ENCODE results near the gene PCSK6.

Gene PCSK6

DNA sequence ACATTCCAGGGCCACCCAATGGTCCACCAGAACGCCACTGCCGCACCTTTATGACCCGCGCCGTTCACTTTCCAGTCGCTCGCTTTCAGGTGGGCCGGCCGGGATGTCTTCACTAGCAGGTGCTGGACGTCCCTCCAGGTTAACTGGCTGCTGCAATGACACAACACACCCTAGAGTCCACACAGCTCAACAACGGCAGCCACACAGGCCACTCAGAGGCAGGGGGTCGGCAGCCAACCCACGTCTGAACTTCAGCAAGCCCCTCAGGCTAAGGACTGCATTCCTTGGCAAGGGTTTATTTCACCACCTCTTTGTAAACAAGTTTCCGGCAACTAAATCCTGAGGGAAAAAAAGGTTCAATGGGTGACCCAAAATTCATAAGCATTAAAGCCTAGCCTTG, 105.2 kb downstream of the PCSK6 start:
- Histone ChIP-seq H3K27ac (no peak overlapping the region), H3K4me3 (no peak overlapping the region)
- DNase-seq (ENCODE audit: low spot score) = no peak
- no peak for TF ChIP-seq CTCF (IDR thresholded peaks at IDR 0.05)

- H3K27ac ChIP-seq = no peak overlapping the region
- no peak for TF ChIP-seq CTCF (IDR thresholded peaks at IDR 0.05)
- H3K4me3 ChIP-seq = no peak overlapping the region
- DNase-seq (ENCODE audit: low spot score) = no peak
These were observed 107.0 kb downstream of the PCSK6 start for GRCh38 chr15:101382544-101382943.

DNA sequence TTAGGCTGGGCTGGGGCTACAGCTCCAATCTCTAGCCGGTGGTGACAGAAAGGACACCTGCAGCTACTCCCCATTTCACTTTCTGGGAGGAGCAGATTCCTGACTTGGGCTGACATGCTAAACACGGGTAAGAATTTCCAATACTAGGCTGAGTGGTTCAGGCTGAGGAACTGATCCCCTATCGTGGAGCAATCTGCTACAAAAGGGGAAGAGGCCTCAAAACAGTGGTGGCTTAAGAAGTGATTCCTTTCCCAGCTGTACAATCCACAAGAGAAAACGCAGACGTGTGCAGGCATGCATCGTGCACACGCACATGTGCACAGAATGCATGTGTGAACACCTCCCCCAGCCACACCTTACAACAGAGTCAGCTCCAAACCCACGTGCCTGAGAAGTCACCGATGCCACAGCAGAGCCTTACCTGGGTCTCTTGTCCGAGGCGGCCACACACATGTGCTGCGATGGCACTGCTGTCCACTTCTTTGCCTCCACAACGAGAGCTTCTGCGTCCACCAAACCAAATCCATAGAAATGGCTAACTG, 107.8 kb downstream of the PCSK6 start:
- no peak for TF ChIP-seq CTCF (IDR thresholded peaks at IDR 0.05)
- DNase-seq (ENCODE audit: low spot score) = no peak
- H3K4me3 ChIP-seq = no peak overlapping the region
- no peak overlapping the region for H3K27ac ChIP-seq

- H3K4me3 ChIP-seq = no peak overlapping the region
- DNase-seq (ENCODE audit: low spot score) = no peak
- TF ChIP-seq CTCF (IDR thresholded peaks at IDR 0.05) = no peak
- no peak overlapping the region for H3K27ac ChIP-seq
These were observed 109.4 kb downstream of the PCSK6 start for GRCh38 chr15:101380146-101380545.

DNA sequence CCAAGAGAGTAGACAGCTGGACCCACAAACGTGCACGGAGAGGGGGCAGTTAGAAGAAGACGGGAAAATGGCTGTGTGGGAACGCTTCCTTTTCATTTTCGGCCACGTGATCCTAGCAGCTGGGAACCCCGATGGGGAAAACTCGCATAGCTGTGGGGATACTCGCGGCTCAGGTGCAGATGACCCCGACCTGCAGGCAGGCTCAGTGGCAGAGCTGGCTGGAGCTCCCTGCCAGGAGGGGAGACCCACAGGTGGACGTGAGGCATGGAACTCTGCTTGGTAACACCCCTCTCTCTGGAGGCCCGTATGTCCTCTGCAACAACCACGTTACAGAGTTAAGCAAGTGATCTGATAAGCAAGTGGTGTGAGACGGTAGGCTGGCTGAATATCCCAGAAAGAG, 109.9 kb downstream of the PCSK6 start:
- H3K4me3 ChIP-seq = no peak overlapping the region
- DNase-seq (ENCODE audit: low spot score) = no peak
- H3K27ac ChIP-seq = no peak overlapping the region
- TF ChIP-seq CTCF (IDR thresholded peaks at IDR 0.05) = no peak

DNA sequence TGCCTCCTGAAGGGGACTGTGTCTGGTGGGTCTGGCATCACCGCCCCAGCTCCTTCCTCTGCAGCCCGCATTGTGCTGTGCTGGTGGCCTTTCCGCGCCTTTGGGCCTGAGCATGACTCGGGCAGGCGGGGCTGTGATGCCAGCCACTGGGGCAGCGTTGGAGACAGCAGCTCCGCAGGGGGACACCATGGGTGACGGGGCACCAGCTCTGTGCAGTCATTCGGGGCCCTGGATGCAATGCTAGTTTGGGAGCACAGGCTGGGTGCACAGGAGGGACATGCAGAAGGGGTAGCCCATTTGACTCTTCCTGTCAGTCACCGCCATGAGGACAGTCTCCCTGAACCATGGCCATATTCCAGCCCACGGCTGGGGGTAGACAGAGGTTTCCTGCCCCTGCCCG, 110.6 kb downstream of the PCSK6 start:
- no peak overlapping the region for H3K27ac ChIP-seq
- no peak for TF ChIP-seq CTCF (IDR thresholded peaks at IDR 0.05)
- DNase-seq (ENCODE audit: low spot score) = no peak
- no peak overlapping the region for H3K4me3 ChIP-seq

GRCh38 chr15:101378171-101378755, 111.2 kb downstream of the PCSK6 start:
- TF ChIP-seq CTCF (IDR thresholded peaks at IDR 0.05) = no peak
- Histone ChIP-seq H3K27ac (no peak overlapping the region), H3K4me3 (no peak overlapping the region)
- no peak for DNase-seq (ENCODE audit: low spot score)

Measured in coronary artery (tissue), 2 donors.